Endothelial cell of umbilical vein (primary cell): ENCODE data around the gene TENM4. TPM values are rescaled to one million over a fixed set of nuclear protein-coding genes. Genes with fewer than 3 reads are reported as not detected.

Source experiments
- BruUV-seq: library from RNA; stranded (reverse); fragments of 400-500 nt; replicated peaks from 2 replicates; lab custom pipeline; 2021; lab: Mats Ljungman, UMichigan
- CTCF ChIA-PET: fragments of 300-600, 350-600 bp; sonication (Branson Sonifier 250); formaldehyde crosslinking; loops from one replicate; lab custom pipeline; 2021; ENCODE audit warnings: antibody characterized with exemption, inconsistent platforms; lab: Charles Lee
- POLR2A ChIA-PET: fragments of 300-600, 350-600 bp; sonication (Branson Sonifier 250); formaldehyde crosslinking; loops from one replicate; lab custom pipeline; 2021; ENCODE audit warnings: antibody characterized with exemption, inconsistent platforms; lab: Charles Lee
- DNase-seq: peaks from one replicate; pipeline ENCODE4 v3.0.0-alpha.2; 2011; ENCODE audit warnings: low read depth, low spot score
- FAIRE-seq: peaks from 2 replicates; lab custom pipeline; 2011; peaks lifted over from hg19 to GRCh38; lab: Jason Lieb, UNC
- H2AFZ ChIP-seq: 2 replicates; pipeline ENCODE4 v1.6.0; 2012; ENCODE audit warnings: low read depth, low read length, control low read depth, inconsistent platforms
- H3K27ac ChIP-seq: 2 replicates; pipeline ENCODE4 v1.5.1; 2011; ENCODE audit warnings: low read depth, mild to moderate bottlenecking, control low read depth, low read length, moderate library complexity; ENCODE audit not compliant: insufficient read depth
- H3K27me3 ChIP-seq, 2 experiments: 2 replicates each; pipeline versions ENCODE4 v1.6.0 to v1.6.1; 2011; ENCODE audit warnings: low read length in 2 of 2, mixed read lengths in 1 of 2; ENCODE audit not compliant: control insufficient read depth in 2 of 2, insufficient read depth in 2 of 2
- H3K36me3 ChIP-seq, 2 experiments: 2 replicates in 1 of 2; 3 replicates in 1 of 2; pipeline ENCODE4 v1.5.1; 2011; ENCODE audit warnings: low read length in 2 of 2, mild to moderate bottlenecking in 1 of 2, moderate library complexity in 1 of 2; ENCODE audit not compliant: control insufficient read depth in 2 of 2, insufficient read depth in 2 of 2; ENCODE audit errors: extremely low read depth in 1 of 2
- H3K4me1 ChIP-seq: 3 replicates; pipeline ENCODE4 v1.5.1; 2011; ENCODE audit warnings: mild to moderate bottlenecking, low read length; ENCODE audit not compliant: control insufficient read depth, insufficient read depth; ENCODE audit errors: extremely low read depth
- H3K4me2 ChIP-seq: 2 replicates; pipeline ENCODE4 v1.6.1; 2011; ENCODE audit warnings: low read length, control low read depth, mixed read lengths; ENCODE audit not compliant: insufficient read depth
- H3K4me3 ChIP-seq, 3 experiments: fragments of 200-600 bp in 1 of 3; sonication (generic), shearing (Covaris generic) in 1 of 3; replicated peaks in 1 of 3; 2 replicates each; pipeline ENCODE4 v1.5.1; 2011 to 2016; ENCODE audit warnings: control low read depth in 3 of 3, low read length in 3 of 3, mild to moderate bottlenecking in 2 of 3, inconsistent platforms in 1 of 3, low read depth in 1 of 3, moderate library complexity in 1 of 3; ENCODE audit not compliant: insufficient read depth in 1 of 3
- H3K79me2 ChIP-seq: 2 replicates; pipeline ENCODE4 v1.6.0; 2012; ENCODE audit warnings: low read length, inconsistent platforms; ENCODE audit not compliant: control insufficient read depth, insufficient read depth
- H3K9ac ChIP-seq: replicated peaks from 2 replicates; pipeline ENCODE3; 2011; ENCODE audit warnings: low read length, control low read depth; ENCODE audit not compliant: insufficient read depth; ENCODE audit errors: extremely low read depth
- H3K9me1 ChIP-seq: replicated peaks from 3 replicates; pipeline ENCODE4 v1.6.0; 2011; ENCODE audit warnings: mild to moderate bottlenecking, low read length; ENCODE audit not compliant: control insufficient read depth, insufficient read depth; ENCODE audit errors: extremely low read depth
- H3K9me3 ChIP-seq: replicated peaks from 2 replicates; pipeline ENCODE4 v1.5.1; 2012; ENCODE audit warnings: low read length, inconsistent platforms; ENCODE audit not compliant: control insufficient read depth, insufficient read depth
- H4K20me1 ChIP-seq: replicated peaks from 2 replicates; pipeline ENCODE3; 2011; ENCODE audit warnings: mild to moderate bottlenecking, low read length; ENCODE audit not compliant: control insufficient read depth, insufficient read depth; ENCODE audit errors: extremely low read depth
- EZH2 ChIP-seq: IDR thresholded peaks from 2 replicates; pipeline ENCODE4 v1.6.1; 2012; ENCODE audit warnings: borderline replicate concordance, low read depth, mild to moderate bottlenecking, moderate library complexity, low read length, inconsistent platforms; ENCODE audit not compliant: severe bottlenecking
- FOS ChIP-seq: IDR thresholded peaks from 2 replicates; pipeline ENCODE4 v1.6.1; 2011; ENCODE audit warnings: mild to moderate bottlenecking, low read length, moderate library complexity, borderline replicate concordance; ENCODE audit not compliant: insufficient read depth
- GATA2 ChIP-seq: IDR thresholded peaks from 2 replicates; pipeline ENCODE4 v1.7.0; 2011; ENCODE audit warnings: low read depth, mild to moderate bottlenecking, moderate library complexity, mixed read lengths, low read length; ENCODE audit not compliant: insufficient read length, insufficient read depth
- JUN ChIP-seq: IDR thresholded peaks from 2 replicates; pipeline ENCODE4 v1.6.1; 2011; ENCODE audit warnings: borderline replicate concordance, low read depth; ENCODE audit not compliant: insufficient read length, insufficient read depth
- MYC ChIP-seq: IDR thresholded peaks from one replicate; pipeline ENCODE4 v1.6.1; 2011; ENCODE audit warnings: mild to moderate bottlenecking, low read depth, low read length
- POLR2A ChIP-seq: IDR thresholded peaks from 2 replicates; pipeline ENCODE4 v1.6.1; 2012; ENCODE audit warnings: low read depth, mild to moderate bottlenecking, control low read depth, low read length
- POLR2AphosphoS5 ChIP-seq: IDR thresholded peaks from 2 replicates; pipeline ENCODE4 v1.6.1; 2012; ENCODE audit warnings: low read depth, mild to moderate bottlenecking, control low read depth, low read length, moderate library complexity; ENCODE audit not compliant: insufficient read depth
- dilution Hi-C: fragments of 300-500 bp; cut with MboI; formaldehyde crosslinking; loops from one replicate; pipeline ENCODE4 v1.15.0; 2019; ENCODE audit warnings: low sequenced_read_pairs; ENCODE audit not compliant: extremely low pct_ligation_motif_present
- intact Hi-C: fragments of 100-400 bp; cut with micrococcal nuclease; formaldehyde crosslinking; loops from one replicate; pipeline ENCODE4 v1.10.0; 2022
- polyA plus RNA-seq, 4 experiments: library from polyadenylated mRNA; depleted of rRNA in 3 of 4; stranded (reverse) in 3 of 4; unstranded in 1 of 4; fragments of >200 nt; gene quantifications; 2 replicates each; pipeline versions ENCODE4 v1.2.1 to v1.2.3, GENCODE V29; 2011 to 2012; ENCODE audit warnings: missing spikeins in 1 of 4
- total RNA-seq: library from RNA; stranded (reverse); gene quantifications from 2 replicates; pipeline ENCODE4 v1.2.3, GENCODE V29; 2021
- TF ChIP-seq, protein P1 (sequence below): IDR thresholded peaks from 2 replicates; pipeline ENCODE4 v1.6.1; 2011; ENCODE audit not compliant: insufficient read depth, insufficient read length
- TF ChIP-seq, protein P2 (sequence below), 2 donors: IDR thresholded peaks; 1 replicate in 1 of 2; 2 replicates in 1 of 2; pipeline ENCODE4 v1.5.1; 2011; ENCODE audit warnings: low read length in 2 of 2, mild to moderate bottlenecking in 2 of 2, moderate library complexity in 2 of 2, control low read depth in 1 of 2, inconsistent platforms in 1 of 2, low read depth in 1 of 2; ENCODE audit not compliant: insufficient read depth in 1 of 2; ENCODE audit errors: extremely low read depth in 1 of 2

TENM4 gene
- total and polyA plus RNA-seq, 2 donors (not counting 3 experiments of a cell fraction or from before 2014, with no cell fraction given) = 0.06 to 0.27 TPM

DNA sequence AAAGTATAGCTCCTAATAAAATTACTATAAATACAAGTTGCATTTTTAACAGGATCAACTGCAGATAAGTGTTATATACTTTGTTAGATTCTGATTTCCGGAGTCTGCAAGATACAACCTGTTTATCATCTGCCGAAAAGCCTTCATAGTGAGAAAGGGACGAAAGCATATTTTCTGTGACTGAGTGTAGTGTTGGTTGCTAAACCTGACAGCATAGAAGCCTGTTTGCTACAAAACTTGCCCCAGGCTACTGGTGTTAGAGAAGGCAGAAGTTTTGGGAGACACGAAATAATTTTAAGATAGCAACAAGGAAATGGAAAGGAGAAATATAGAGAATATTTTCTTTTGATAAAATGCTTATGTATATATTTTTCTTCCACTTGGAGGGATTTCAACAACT, 622.6 kb downstream of the TENM4 start:
- intact Hi-C loops (no loop called here), dilution Hi-C loops (no loop called here)
- no peak for FAIRE-seq
- H2AFZ ChIP-seq = no peak overlapping the region
- ChIA-PET POLR2A (no interaction called here), CTCF (interaction anchor here (1.7 kb wide), 1 partner anchor 20 kb away, joined by 11 read pairs; no protein-coding TSS in a partner anchor)
- no peak overlapping the region for H3K4me3 ChIP-seq
- no peaks in the 10 kb centered on the region for H3K9me3 ChIP-seq
- H3K9me1 ChIP-seq = no peaks in the 10 kb centered on the region
- H3K4me2 ChIP-seq = no peak overlapping the region
- TF ChIP-seq POLR2AphosphoS5 (no peak), GATA2 (no peak), EZH2 (no peak), POLR2A (no peak), JUN (no peak), FOS (no peak), MYC (no peak)
- TF ChIP-seq, protein P1, sequence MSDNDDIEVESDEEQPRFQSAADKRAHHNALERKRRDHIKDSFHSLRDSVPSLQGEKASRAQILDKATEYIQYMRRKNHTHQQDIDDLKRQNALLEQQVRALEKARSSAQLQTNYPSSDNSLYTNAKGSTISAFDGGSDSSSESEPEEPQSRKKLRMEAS = no peak
- TF ChIP-seq, protein P2, sequence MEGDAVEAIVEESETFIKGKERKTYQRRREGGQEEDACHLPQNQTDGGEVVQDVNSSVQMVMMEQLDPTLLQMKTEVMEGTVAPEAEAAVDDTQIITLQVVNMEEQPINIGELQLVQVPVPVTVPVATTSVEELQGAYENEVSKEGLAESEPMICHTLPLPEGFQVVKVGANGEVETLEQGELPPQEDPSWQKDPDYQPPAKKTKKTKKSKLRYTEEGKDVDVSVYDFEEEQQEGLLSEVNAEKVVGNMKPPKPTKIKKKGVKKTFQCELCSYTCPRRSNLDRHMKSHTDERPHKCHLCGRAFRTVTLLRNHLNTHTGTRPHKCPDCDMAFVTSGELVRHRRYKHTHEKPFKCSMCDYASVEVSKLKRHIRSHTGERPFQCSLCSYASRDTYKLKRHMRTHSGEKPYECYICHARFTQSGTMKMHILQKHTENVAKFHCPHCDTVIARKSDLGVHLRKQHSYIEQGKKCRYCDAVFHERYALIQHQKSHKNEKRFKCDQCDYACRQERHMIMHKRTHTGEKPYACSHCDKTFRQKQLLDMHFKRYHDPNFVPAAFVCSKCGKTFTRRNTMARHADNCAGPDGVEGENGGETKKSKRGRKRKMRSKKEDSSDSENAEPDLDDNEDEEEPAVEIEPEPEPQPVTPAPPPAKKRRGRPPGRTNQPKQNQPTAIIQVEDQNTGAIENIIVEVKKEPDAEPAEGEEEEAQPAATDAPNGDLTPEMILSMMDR (IDR thresholded peaks at IDR 0.05; ENCODE audit: extremely low read depth in 1 of 2, insufficient read depth in 1 of 2, low read depth in 1 of 2, low read length in 2 of 2) = no peak
- no TSS peak for BruUV-seq
- no peaks in the 10 kb centered on the region for H4K20me1 ChIP-seq
- H3K27ac ChIP-seq = no peak overlapping the region
- H3K36me3 ChIP-seq = no peaks in the 10 kb centered on the region
- H3K4me1 ChIP-seq = no peaks in the 10 kb centered on the region
- no peaks in the 10 kb centered on the region for H3K79me2 ChIP-seq
- no peak for DNase-seq
- peaks cover 4 to 10% of the 10 kb centered on the region in 2 experiments for H3K27me3 ChIP-seq
- H3K9ac ChIP-seq = no peak overlapping the region
